ENCODE data around the gene FIGLA. TPM values are rescaled to one million over a fixed set of nuclear protein-coding genes. Genes with fewer than 3 reads are reported as not detected.
"Not testable (repeated sequence)": the region's sequence is repeated elsewhere in the genome, so short reads cannot be mapped to it uniquely, and the experiment has no call there.

The FIGLA gene
- total and polyA plus RNA-seq, 2 experiments from 2014 or later = not detected

GRCh38 chr2:70799706-70800105, 9.3 kb upstream of the FIGLA start:
- TF ChIP-seq, protein P1, sequence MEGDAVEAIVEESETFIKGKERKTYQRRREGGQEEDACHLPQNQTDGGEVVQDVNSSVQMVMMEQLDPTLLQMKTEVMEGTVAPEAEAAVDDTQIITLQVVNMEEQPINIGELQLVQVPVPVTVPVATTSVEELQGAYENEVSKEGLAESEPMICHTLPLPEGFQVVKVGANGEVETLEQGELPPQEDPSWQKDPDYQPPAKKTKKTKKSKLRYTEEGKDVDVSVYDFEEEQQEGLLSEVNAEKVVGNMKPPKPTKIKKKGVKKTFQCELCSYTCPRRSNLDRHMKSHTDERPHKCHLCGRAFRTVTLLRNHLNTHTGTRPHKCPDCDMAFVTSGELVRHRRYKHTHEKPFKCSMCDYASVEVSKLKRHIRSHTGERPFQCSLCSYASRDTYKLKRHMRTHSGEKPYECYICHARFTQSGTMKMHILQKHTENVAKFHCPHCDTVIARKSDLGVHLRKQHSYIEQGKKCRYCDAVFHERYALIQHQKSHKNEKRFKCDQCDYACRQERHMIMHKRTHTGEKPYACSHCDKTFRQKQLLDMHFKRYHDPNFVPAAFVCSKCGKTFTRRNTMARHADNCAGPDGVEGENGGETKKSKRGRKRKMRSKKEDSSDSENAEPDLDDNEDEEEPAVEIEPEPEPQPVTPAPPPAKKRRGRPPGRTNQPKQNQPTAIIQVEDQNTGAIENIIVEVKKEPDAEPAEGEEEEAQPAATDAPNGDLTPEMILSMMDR (IDR thresholded peaks at IDR 0.05; ENCODE audit: low read depth, low read length) = no peak
- DNase-seq (ENCODE audit: low read depth in 1 of 2, low spot score in 1 of 2) = no peak
- no peak overlapping the region for H3K27ac ChIP-seq

DNA sequence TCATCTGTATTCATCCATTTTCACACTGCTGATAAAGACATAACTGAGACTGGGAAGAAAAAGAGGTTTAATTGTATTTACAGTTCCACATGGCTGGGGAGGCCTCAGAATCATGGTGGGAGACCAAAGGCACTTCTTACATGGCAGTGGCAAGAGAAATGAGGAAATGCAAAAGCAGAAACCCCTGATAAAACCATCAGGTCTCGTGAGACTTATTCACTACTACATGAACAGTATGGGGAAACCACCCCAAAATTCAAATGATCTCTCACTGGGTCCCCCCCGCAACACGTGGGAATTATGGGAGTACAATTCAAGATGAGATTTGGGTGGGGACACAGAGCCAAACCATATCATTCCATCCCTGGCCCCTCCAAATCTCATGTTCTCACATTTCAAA, 7.6 kb upstream of the FIGLA start:
- H3K4me3 ChIP-seq; H3K36me3 ChIP-seq; H3K9me3 ChIP-seq (ENCODE audit: low read depth); H3K4me1 ChIP-seq (ENCODE audit: low read depth); DNase-seq (ENCODE audit: low read depth in 1 of 2, low spot score in 1 of 2); H3K27ac ChIP-seq: not testable (repeated sequence)
- H3K27me3 ChIP-seq = peaks cover 20% of the 10 kb centered on the region

More at GRCh38 chr2:70799706-70800105, 9.3 kb upstream of the FIGLA start:
- H3K27me3 ChIP-seq = peaks cover 4% of the 10 kb centered on the region
- H3K4me1 ChIP-seq (ENCODE audit: low read depth) = peaks cover 4% of the 10 kb centered on the region
- no peaks in the 10 kb centered on the region for H3K9me3 ChIP-seq (ENCODE audit: low read depth)
- no peak overlapping the region for H3K4me3 ChIP-seq
- H3K36me3 ChIP-seq = no peaks in the 10 kb centered on the region

GRCh38 chr2:70797506-70797905, 7.1 kb upstream of the FIGLA start:
- TF ChIP-seq, protein P1 (IDR thresholded peaks at IDR 0.05; ENCODE audit: low read depth, low read length) = no peak
- peaks cover 24% of the 10 kb centered on the region for H3K27me3 ChIP-seq

GRCh38 chr2:70796262-70796661, 5.8 kb upstream of the FIGLA start:
- Histone ChIP-seq H3K27ac (no peak overlapping the region), H3K4me1 (ENCODE audit: low read depth) (peaks cover 4% of the 10 kb centered on the region), H3K9me3 (ENCODE audit: low read depth) (no peaks in the 10 kb centered on the region), H3K27me3 (peaks cover 37% of the 10 kb centered on the region), H3K4me3 (no peak overlapping the region), H3K36me3 (no peaks in the 10 kb centered on the region)
- TF ChIP-seq, protein P1 (IDR thresholded peaks at IDR 0.05; ENCODE audit: low read depth, low read length) = no peak
- DNase-seq (ENCODE audit: low read depth in 1 of 2, low spot score in 1 of 2) = no peak

More at GRCh38 chr2:70797506-70797905, 7.1 kb upstream of the FIGLA start:
- H3K9me3 ChIP-seq (ENCODE audit: low read depth) = no peaks in the 10 kb centered on the region
- DNase-seq (ENCODE audit: low read depth in 1 of 2, low spot score in 1 of 2) = no peak
- no peak overlapping the region for H3K27ac ChIP-seq
- H3K4me1 ChIP-seq (ENCODE audit: low read depth) = peaks cover 4% of the 10 kb centered on the region
- H3K4me3 ChIP-seq = no peak overlapping the region
- H3K36me3 ChIP-seq = no peaks in the 10 kb centered on the region

- H3K36me3 ChIP-seq = no peaks in the 10 kb centered on the region
- DNase-seq (ENCODE audit: low read depth in 1 of 2, low spot score in 1 of 2) = no peak
- no peak overlapping the region for H3K27ac ChIP-seq
- H3K4me3 ChIP-seq = no peak overlapping the region
- peaks cover 4% of the 10 kb centered on the region for H3K4me1 ChIP-seq (ENCODE audit: low read depth)
- H3K9me3 ChIP-seq (ENCODE audit: low read depth) = no peaks in the 10 kb centered on the region
- TF ChIP-seq, protein P1 (IDR thresholded peaks at IDR 0.05; ENCODE audit: low read depth, low read length) = no peak
- peaks cover 46% of the 10 kb centered on the region for H3K27me3 ChIP-seq
Observed at GRCh38 chr2:70795164-70795995, 4.9 kb upstream of the FIGLA start.

- H3K4me3 ChIP-seq = no peak overlapping the region
- H3K36me3 ChIP-seq = no peaks in the 10 kb centered on the region
- TF ChIP-seq, protein P1 (IDR thresholded peaks at IDR 0.05; ENCODE audit: low read depth, low read length) = no peak
- H3K27ac ChIP-seq = no peak overlapping the region
- no peaks in the 10 kb centered on the region for H3K9me3 ChIP-seq (ENCODE audit: low read depth)
- no peak for DNase-seq (ENCODE audit: low read depth in 1 of 2, low spot score in 1 of 2)
- peaks cover 8% of the 10 kb centered on the region for H3K4me1 ChIP-seq (ENCODE audit: low read depth)
- peaks cover 65% of the 10 kb centered on the region for H3K27me3 ChIP-seq
Observed at GRCh38 chr2:70793450-70793849, 3.0 kb upstream of the FIGLA start.
